IPS-NIHi11 (cell line): ENCODE results near the gene MBD3L5.
"Not testable (repeated sequence)": the region's sequence is repeated elsewhere in the genome, so short reads cannot be mapped to it uniquely, and the experiment has no call there.

Experiments used
- DNase-seq: peaks from one replicate; pipeline ENCODE4 v3.0.0; 2012; ENCODE audit warnings: mixed read lengths, low spot score

Gene MBD3L5

DNA sequence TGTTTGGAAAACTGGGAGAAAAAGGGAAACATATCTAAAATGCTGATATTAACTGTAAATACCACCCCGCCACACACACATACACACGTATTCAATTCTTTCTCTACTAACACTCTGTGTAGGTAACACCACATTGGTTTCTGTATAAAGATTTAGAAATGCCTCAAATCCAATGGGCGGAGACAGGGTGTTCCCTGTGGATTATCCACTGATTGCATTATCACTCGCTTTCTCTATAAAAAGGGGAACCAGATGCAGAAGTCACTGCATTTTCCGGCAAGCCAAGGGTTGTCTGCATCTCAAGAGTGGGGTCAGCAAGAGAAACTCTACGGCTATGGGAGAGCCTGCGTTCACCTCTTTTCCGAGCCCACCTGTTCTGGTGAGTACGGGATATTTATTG is at the start of gene MBD3L5:
Gene MBD3L5, plus strand, starts transcription at position 301 of the 400 bp plus-strand sequence. Its CDS starts 34 bp downstream, at position 335.
- DNase-seq, result not testable (repeated sequence)

DNA sequence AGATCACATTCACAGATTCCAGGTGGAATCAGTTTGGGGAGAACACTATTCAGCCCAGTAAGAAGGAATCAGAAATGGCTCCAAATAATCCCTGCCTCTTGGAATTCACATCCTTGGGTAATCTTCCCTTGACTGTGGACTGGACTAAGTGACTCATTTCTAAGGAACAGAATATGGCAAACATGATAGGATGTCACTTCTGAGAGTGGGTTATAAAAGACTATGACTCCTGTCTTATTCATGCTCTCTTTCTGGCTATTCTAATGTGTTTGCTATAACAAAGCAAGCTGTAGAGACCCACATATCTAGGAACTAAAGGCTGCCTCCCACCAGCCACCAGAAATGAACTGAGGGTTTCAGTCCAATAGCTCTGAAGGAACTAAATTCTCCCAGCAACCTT is 46.9 kb upstream of the MBD3L5 start:
- DNase-seq, result no peak

DNA sequence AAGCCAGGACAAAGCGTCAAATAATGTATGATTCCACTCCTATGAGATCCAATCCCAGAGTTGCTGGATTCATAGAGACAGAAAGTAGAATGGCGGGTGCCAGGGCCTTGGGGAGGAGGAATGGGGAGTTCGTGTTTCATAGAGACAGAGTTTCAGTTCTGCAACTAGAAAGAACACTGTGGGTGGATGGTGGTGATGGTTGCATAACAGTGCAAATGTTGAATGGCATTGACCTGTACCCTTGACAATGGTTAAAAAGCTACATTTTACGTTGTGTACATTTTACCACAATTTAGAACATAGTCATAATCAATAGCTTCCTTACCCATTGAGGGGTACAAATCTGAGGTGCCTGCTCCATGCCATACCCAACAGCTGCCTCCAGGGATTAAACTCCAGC is 42.5 kb upstream of the MBD3L5 start:
- no peak for DNase-seq

DNA sequence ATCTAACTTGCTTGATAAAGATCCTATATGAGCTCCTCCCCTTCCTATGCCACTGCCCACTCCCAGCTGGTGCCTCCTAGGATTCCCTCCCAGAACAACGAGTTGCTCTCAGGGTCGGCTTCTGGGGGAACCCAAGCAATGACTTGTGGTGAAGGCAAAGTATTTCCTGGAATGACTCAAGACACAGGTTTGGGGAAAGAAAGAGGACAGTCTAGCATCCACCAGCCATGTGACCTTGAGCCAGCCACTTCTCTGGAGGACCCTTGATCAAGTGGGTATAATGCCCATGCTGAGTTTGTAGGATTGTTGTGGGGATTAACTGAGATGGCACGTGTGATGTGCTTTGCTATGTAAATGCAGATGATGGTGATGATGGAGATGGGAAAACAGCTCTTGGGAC is 42.1 kb upstream of the MBD3L5 start:
- no peak for DNase-seq

DNA sequence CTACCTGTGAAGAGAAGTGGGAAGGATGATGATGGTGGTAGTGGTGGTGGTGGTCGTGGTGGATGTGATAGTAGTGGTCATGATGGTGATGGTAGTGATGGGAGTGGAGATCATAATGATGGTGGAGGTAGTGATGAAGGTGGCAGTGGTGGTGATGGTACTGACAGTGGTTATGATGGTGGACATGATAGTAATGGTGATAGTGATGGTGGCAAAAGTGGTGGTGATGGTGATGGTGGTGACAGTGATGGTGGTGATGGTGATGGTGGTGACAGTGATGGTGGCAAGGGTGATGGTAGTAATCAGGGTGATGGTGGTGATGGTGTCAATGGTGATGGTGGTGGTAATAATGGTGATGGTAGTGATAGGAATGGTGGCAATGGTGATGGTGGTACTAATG is 35.3 kb upstream of the MBD3L5 start:
- no peak for DNase-seq

DNA sequence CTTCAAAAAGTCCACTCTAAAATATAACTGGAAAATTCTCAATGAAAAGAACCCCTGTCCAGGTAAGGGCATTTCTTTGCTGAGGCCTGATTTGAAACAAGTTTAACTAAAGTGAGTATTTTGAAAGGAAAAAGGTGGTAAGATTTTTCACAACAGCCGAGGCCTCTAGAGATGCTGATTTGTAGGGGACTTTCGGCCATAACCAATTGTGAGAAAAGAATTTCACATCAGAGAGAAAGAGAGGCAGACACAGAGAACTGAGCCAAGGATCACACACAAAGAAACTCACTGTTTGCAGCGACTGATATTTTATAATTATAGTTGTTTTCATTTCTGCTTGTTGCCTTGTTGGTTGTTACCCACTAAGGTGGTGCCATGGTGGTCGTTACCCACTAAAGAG is 33.6 kb upstream of the MBD3L5 start:
- DNase-seq, result no peak

DNA sequence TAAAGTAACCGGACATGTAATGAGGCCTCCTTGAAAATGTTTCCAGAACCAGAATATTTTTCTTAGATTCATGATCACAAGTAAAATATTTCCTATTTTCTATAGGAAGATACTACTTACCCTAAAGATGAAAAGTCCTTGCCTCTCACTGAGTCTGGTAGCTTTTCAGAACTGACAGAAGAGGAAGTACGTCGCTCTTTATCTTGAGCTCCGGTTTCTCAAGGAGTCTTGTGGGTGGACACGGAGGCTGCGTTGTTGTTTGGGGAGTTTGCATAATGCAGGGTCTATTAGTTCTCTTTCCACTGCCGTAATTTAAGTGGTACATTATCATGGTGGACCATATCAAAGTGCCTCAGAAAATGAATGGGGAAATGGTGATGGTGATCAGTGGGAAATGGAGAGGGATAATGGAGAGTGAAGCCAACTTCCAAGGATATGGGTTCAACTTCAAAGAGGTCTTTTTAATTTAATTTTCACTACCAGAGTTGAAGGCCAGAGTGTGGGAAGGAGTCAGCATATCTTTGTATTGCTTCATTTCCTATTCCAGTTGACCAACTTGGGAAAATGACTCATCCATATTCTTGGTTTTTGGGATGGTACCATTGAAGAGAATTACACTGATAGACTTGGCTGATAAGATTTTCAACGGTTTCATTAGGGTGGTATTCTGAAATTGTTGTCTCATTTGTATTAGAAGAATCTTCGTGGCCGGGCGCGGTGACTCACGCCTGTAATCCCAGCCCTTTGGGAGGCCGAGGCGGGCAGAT is 32.5 kb upstream of the MBD3L5 start:
- no peak for DNase-seq

DNA sequence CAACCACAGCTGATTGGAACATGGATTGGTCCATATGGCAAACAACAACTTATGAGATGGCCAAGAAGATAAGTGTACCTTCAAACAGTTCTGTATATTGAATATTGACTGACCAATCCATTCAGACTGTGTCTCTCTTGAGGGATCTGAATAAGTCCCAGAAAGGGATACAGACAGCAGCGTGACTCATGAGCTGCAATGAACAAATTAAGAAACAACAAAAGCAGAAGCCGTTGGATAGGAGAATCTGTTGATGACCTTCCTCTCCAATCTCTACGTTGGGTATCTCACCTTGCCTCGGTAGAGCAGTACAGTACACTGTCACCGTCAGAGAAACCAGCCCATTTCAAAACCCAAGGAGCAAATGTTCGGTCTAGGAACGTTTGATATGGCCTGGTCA is 30.4 kb upstream of the MBD3L5 start:
- DNase-seq, result no peak

DNA sequence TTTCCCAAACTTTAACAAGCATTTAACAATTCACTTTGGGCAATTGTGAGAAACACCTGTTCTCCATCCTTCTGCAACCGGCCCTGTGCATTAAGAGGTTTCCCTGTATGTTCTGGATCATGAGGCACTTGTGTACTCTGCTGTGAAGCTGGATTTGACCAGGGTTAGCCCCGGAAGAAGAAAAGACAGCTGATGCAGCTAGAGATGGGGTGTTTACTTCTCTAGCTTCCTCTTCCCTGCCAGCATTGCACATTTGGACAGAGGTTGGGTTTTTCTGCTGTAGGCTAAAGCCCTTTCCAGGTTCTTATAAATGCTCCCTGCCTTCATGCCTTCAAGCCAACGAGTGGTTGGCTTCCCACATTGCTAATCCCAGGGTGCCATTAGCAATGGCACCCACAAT is 30.0 kb upstream of the MBD3L5 start:
- DNase-seq, result no peak

DNA sequence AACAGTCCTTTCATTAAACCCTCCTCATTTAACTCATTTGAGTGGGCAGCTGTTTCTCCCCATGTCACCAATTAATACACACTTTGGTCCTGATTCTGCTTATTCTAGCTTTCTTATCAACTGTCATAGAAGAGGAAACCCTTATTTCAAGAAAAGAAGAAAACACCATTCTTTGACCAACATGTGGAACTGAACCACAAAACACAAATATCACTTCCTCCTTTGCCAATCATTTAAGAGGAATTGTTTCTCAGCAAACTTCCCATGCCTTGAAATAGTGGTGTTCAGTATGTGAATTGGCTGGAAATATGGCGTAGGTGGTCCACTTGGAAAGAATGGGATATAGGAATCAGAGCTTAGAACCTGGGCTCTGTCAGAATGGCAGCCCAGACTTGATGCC is 29.6 kb upstream of the MBD3L5 start:
- DNase-seq, result no peak

DNA sequence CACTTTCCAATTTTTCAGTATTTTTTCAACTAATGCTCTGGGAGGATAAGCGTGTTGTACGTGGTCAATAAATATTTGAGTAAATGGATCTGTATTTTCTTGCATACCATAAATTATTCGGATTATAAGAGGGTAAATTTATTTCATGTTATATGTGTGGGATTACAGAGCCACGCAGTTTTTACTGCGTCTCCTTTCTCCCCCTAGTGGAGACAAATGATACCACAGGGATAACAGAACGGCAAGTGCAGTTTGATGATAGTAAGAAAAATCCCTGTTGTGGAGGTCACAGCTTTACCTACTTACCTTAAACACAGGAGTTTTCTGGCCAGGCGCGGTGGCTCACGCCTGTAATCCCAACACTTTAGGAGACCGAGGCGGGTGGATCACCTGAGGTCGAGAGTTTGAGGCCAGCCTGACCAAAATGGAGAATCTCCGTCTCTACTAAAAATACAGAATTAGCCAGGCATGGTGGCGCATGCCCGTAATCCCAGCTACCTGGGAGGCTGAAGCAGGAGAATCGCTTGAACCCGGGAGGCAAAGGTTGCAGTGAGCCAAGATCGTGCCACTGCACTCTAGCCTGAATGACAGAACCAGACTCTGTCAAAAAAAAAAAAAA is 26.0 kb upstream of the MBD3L5 start:
- no peak for DNase-seq

DNA sequence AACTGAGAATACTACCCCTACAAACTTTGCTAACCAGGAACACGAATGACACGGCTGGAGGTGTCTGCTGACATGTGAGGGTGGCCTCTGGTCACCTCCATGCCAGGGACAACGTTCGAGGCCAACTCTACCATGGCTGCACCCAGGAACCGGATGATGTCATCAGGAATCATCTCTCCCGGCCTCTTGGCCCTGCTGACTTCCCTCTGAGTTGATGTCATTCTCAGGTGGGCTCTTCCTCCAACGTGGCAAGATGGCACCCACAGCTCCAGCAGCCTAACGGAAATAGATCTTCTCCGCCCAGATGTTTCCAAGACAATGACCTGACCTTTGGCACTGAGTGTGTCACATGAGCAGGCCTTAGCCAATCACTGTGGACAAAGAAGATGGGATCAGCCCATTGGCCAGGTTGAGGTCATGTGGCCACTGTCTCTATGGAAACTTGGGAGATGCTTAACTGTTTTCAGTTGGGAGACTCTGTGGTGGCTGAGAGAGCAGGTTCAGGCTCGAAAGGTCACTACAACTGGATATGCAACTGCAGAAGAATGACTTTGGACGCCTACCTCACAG is 24.2 kb upstream of the MBD3L5 start:
- no peak for DNase-seq

DNA sequence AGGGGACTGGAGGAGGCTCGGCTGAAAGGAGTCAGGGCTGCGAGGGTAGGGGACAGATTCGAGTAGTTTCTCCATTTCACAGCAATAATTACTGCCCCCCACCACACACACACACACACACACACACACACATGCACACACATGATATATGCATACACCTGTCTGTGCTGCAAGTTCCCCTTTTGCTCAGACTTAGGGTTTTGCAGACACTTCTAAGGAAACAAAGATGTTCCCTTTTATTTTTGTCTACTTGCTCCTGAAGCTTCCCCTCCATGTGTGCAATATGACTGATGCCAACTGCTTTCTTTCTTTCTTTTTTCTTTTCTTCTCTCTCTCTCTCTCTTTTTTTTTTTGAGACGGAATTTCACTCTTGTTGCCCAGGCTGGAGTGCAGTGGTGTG is 22.5 kb upstream of the MBD3L5 start:
- no peak for DNase-seq

DNA sequence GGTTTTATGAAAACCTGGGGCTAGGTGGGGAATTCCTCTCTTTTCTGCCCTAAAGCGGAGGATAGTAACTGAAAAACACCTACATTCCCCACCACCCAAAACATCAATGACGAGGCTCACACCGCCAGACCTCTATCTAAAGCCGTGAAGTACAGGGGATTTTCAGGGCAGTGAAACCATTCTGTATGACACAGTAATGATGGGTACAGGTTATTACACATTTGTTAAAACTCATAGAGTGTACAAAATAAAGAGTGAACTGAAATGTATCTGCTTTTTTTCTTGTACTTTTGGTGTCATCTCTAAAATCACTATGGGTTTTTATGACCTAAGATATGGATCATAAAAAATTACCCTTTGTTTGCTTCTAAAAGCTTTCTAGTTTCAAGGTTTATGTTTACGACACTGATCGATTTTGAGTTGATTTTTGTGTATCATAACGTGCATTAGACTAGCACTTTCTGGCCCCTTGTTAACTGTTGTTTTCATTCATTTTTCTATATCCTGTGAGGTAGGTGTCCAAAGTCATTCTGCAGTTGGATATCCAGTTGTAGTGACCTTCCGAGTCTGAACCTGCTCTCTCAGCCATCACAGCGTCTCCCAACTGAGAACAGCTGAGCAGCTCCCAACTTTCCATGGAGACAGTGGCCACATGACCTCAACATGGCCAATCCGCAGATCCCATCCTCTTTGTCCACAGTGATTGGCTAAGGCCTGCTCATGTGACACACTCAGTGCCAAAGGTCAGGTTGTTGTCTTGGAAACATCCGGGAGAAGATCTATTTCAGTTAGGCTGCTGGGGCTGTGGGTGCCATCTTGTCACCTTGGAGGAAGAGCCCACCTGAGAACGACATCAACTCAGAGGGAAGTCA is 19.4 kb upstream of the MBD3L5 start:
- no peak for DNase-seq

DNA sequence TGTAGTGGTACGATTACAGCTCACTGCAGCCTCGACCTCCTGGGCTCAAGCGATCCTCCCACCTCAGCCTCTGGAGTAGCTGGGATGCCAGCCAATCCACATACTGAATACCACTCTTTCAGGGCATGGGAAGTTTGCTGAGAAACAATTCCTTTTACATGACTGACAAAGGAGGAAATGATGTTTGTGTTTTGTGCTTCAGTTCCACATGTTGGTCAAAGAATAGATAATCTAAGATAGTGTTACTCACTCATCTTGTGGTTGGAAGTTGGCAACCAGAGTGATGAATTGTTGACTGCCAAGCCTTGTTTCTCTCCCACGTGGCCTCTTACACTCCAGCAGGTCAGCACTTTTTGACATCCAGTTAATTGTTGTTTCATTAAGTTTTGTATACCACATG is 16.7 kb upstream of the MBD3L5 start:
- no peak for DNase-seq

DNA sequence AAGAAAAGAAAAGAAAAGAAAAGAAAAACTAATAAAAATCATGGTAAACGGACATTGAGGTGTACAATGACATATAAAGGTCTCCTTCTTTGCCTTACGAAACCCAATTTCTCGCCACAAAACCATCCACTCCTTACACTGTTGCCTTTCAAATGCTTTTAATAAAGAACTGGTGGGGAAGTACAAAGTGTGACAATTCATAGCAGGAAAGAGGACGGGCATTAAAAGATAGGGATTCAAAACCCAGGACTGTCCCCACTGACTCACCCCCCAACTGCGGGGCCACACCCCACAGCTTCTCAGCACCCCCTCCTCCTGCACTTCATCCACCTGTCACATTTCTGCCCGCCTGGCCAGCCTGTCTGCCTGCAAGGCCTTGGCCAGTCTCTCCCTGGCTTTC is 11.6 kb upstream of the MBD3L5 start:
- no peak for DNase-seq

DNA sequence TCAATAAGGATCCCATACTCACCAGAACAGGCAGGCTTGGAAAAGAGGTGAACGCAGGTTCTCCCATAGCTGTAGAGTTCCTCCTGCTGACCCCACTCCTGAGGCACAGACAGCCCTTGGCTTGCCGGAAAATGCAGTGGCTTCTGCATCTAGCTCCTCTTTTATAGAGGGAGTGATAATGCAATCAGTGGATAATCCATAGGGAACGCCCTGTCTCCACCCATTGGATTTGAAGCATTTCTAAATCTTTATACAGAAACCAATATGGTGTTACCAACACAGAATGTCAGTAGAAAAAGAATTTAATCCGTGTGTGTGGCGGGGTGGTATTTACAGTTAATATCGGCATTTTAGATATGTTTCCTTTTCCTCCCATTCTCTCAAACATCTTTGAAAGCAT is 9.0 kb upstream of the MBD3L5 start, which contains the start of gene MBD3L2B:
Gene MBD3L2B, minus strand, starts transcription at position 101 of the 400 bp plus-strand sequence. Its CDS starts 34 bp downstream, at position 67.
- DNase-seq, result not testable (repeated sequence)

DNA sequence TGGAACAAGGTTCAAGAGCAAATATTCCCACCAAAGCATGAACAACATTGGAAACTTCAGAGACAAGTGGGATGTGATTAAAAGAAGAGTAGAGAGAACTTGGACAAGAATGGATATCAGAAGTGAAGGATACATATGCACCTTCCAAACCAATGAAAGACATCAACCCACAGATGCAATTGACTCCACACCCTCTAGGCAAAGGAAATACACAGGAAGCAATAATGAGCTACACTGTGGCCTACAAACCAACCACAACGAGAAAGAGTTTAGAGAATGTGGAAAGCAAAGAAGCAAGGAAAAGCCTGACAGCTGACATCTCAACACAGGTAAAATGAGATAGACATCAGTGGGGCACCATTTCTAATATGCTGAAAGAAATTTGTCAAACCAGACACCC is 1.6 kb upstream of the MBD3L5 start:
- not testable (repeated sequence) for DNase-seq

DNA sequence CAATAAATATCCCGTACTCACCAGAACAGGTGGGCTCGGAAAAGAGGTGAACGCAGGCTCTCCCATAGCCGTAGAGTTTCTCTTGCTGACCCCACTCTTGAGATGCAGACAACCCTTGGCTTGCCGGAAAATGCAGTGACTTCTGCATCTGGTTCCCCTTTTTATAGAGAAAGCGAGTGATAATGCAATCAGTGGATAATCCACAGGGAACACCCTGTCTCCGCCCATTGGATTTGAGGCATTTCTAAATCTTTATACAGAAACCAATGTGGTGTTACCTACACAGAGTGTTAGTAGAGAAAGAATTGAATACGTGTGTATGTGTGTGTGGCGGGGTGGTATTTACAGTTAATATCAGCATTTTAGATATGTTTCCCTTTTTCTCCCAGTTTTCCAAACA is 9.7 kb downstream of the MBD3L5 start, which contains the start of gene MBD3L4:
Gene MBD3L4, minus strand, starts transcription at position 101 of the 400 bp plus-strand sequence. Its CDS starts 35 bp downstream, at position 66.
- DNase-seq, result not testable (repeated sequence)

DNA sequence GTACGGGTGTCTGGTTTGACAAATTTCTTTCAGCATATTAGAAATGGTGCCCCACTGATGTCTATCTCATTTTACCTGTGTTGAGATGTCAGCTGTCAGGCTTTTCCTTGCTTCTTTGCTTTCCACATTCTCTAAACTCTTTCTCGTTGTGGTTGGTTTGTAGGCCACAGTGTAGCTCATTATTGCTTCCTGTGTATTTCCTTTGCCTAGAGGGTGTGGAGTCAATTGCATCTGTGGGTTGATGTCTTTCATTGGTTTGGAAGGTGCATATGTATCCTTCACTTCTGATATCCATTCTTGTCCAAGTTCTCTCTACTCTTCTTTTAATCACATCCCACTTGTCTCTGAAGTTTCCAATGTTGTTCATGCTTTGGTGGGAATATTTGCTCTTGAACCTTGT is 11.2 kb downstream of the MBD3L5 start:
- not testable (repeated sequence) for DNase-seq

DNA sequence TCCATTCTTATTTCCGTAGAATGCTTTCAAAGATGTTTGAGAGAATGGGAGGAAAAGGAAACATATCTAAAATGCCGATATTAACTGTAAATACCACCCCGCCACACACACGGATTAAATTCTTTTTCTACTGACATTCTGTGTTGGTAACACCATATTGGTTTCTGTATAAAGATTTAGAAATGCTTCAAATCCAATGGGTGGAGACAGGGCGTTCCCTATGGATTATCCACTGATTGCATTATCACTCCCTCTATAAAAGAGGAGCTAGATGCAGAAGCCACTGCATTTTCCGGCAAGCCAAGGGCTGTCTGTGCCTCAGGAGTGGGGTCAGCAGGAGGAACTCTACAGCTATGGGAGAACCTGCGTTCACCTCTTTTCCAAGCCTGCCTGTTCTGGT is 18.6 kb downstream of the MBD3L5 start, which contains the start of gene MBD3L2:
Gene MBD3L2, plus strand, starts transcription at position 301 of the 400 bp plus-strand sequence. Its CDS starts 53 bp downstream, at position 354.
- not testable (repeated sequence) for DNase-seq

DNA sequence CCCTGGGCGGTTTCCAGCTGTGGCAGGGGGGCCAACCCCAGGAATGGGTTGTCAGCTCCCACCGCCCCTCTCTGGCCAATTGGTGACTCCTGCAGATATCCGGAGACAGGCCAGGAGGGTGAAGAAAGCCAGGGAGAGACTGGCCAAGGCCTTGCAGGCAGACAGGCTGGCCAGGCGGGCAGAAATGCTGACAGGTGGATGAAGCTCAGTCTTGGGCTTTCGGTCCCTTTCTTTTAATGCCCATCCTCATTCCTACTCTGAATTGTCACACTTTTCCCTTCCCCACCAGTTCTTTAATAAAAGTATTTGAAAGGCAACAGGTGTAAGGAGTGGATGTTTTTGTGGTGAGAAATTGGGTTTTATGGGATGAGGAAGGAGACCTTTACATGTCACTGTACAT is 21.0 kb downstream of the MBD3L5 start:
- not testable (repeated sequence) for DNase-seq
